HK-2 (cell line): ENCODE data around the gene RAD21L1.

Experiments used
- DNase-seq: peaks from one replicate; pipeline ENCODE4 v3.0.0-alpha.2; 2018; ENCODE audit not compliant: unreplicated experiment

Gene RAD21L1

GRCh38 chr20:1225783-1226654 lies at the start of gene RAD21L1:
TSS of gene RAD21L1 (plus strand) at chr20:1226044. CDS start at chr20:1228454, 2,410 bp downstream.
- peak; percentile 99 for DNase-seq

DNA sequence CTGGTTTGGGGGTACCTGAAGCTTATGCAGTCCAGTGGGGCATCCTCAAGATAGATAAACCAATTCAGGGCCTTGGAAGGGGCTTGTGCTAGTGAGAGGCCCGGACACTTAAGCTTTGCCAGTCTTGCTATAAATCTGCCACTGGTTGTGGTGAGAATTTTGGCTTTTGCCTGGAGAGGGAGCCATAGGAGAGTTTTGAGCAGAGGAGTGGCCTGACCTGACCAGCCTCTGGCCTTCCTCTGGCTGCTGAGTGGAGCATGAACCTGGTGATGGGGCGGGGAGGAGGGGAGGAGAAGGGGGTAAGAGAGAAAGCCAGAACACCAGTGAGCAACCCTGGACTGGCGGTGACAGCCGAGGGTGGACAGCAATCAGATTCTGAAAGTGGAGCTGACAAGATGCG lies 48.2 kb upstream of the RAD21L1 start:
- peak; percentile 24 for DNase-seq

- no peak for DNase-seq
These were observed 47.7 kb upstream of the RAD21L1 start for GRCh38 chr20:1178103-1178502.

GRCh38 chr20:1178623-1179022 lies 47.2 kb upstream of the RAD21L1 start:
- DNase-seq, result no peak

- no peak for DNase-seq
These were observed 44.9 kb upstream of the RAD21L1 start for GRCh38 chr20:1180949-1181348.

GRCh38 chr20:1182106-1182505 lies 43.7 kb upstream of the RAD21L1 start:
- DNase-seq, result no peak

DNA sequence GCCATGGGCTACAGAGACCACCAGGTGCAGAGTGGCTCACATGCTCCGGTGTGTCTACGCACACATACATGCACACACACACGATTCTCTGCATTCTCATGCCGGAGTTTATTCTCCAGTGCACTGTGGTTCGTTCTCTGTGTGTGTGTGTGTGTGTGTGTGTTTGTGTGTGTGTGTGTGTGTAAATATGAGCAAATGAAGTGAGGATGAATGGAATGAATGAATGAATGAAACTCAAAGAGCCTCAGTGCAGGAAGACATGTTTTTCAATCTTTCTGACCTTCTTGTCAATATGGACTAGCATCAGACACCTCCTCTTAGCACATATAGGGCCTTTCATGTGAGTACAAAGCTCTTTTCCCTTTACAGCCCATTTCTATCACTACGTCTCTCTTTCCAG lies 42.7 kb upstream of the RAD21L1 start:
- no peak for DNase-seq

DNA sequence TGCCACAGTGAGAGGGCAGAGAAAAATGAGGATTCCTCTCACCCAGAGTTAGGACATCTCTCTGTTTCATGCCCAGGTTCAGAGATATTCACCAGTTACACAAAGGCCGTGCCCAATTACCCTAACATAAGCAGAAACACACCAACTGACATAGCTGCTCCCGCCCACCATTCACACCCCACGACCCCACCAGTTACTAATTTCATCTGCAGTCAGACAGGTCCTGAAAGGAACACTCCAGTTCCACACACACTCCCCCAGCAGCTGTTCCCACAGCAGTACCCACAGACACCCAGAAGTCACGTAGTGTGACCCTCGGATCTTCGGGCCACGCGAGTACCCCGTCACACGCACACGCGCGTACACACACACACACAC lies 41.6 kb upstream of the RAD21L1 start:
- no peak for DNase-seq

DNA sequence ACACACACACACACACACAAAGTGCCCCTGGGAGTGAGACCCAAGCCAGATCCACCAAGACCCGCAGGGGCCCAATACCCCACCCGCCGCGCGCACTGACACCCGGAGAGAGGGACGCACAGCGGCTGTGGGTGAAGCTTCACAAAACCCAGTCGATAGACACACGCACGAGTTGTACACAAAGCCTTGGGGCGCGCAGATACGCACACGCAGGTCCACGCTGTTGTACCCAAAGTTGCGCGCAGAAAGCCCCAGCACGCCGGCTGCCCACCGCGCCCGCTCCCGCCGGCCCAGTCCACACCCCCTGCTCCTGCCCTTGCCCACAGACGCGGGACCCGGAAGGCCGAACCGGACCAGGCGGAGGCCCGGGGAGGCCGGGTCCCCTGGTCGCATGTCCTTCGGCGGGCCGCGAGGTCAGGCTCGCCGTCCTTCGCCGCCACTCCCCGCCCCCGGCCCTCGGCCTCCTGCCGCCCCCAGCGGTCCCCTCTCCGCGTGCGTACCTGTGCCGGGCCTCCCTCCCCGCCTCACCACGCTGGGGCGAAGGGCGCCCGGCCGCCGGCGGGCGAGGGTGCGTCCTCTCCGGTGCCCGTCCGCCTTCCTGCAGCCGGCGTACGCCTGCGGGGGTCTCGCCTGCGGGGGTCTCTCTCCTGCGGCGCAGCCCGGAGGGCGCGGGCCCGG lies 41.1 kb upstream of the RAD21L1 start, which contains the start of gene TMEM74B:
Gene TMEM74B (minus strand): TSS at position 344 of the 678 bp plus-strand sequence. CDS start 1,180 bp downstream, outside the sequence.
- DNase-seq, result peak; percentile 38

DNA sequence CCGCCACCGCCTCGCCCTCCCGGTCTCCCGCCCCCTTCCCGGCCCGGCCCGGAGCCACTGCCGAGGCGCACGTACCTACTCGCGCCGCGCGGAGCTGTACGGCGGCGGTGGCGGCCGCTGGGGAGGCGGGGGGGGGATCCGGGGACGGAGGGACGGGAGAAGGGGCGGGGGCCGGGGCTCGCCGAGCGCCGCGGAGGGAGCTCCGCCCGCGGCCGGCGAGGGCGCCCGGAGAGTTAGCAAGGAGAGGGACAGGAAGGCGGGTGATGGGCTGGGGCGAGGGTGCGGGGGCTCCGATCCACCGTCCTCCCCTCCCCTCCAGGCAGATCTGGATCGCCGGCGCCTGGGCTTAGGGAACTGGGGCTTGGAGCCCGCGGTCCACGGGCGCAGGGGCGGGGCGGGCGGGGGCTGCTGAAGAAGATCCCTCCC lies 40.5 kb upstream of the RAD21L1 start:
- DNase-seq, result peak; percentile 51

- DNase-seq, result peak; percentile 79
These were observed 40.0 kb upstream of the RAD21L1 start for GRCh38 chr20:1185790-1186334.

DNA sequence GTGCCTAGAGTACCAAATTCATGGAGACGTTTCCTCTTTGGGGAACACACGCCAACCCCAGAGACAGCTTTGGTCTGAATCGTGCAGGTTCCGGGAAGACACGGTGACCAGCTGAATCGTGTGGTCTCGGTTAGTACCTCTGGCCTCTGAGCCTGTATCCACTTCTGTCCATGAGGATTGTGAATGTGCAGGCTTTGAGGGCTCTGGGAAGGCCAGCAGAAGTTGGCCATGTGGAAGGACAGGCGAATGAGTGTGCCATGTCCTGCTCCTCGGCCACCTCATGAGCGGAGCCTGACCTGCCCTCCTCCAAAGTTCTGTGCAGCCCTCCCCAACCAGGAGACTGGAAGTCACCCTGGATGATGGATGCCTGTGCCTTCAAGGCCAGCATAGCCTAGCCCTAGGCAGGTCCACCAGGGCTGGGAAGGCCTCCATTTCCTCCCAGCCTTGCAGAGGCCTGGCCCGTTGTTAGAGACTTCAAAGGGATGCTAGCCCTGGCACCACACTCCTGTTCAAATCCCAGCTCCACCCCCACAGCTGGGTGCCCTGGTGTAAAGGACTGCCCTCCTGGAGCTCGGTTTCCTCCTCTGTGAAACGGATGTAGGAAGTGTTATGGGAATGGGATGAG lies 39.4 kb upstream of the RAD21L1 start:
- DNase-seq, result no peak

DNA sequence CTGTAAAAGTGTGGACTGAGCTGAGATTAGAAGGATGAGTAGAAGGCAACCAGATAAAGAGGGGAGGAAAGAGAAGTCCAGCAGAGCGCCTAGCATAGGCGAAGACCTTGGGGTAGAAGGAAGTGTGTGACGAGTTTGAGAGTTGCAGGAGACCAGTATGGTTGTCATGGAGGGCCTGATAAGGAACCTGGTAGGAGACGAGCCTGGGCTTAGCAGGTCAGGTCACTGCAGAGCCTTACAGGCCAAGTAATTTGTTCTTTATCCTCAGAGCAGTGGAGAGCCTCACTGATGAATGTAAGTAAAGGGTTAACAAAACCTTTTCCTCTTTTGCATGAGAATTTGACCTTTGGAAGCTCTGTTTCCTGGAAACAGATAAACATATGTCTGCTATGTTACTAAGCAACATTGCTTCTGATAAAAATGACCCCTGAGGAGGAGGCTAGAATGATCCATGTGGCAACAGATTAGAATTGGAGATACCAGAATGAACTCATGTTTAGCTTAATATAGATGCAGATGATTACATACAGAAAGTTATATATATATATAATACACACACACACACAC lies 38.2 kb upstream of the RAD21L1 start:
- DNase-seq, result no peak

GRCh38 chr20:1188347-1188746 lies 37.5 kb upstream of the RAD21L1 start:
- DNase-seq, result no peak

DNA sequence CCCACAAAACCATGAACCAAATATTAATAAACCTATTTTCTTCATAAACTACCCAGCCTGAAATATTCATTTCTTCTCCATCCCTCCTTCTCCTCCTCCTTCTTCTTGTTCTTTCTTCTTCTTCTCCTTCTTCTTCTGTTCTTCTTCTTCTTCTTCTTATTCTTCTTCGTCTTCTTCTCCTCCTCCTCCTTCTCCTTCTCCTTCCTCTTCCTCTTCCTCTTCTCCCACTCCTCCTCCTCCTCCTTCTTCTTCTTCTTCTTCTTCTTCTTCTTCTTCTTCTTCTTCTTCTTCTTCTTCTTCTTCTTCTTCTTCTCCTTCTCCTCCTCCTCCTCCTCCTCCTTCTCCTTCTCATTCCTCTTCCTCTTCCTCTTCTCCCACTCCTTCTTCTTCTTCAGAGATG lies 36.0 kb upstream of the RAD21L1 start:
- DNase-seq, result no peak

DNA sequence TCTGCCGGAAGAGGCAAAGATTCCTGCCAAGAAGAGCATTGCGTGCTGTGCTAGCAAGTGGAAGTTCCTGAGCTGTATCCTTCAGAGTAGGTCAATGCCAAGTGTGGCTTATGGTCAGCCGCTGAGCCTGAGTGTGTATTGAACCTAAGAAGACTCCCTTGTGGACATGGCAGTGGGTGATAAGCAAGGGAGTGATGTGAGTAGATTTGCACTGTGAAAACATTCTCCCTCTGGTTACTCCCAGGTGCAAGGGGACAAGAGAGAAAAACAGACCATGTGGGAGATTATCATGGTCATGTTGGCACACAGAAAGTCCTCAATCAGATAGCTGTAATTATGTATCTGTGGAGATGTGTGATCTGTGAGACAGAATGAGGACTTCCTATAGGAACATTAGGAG lies 35.0 kb upstream of the RAD21L1 start:
- DNase-seq, result no peak

DNA sequence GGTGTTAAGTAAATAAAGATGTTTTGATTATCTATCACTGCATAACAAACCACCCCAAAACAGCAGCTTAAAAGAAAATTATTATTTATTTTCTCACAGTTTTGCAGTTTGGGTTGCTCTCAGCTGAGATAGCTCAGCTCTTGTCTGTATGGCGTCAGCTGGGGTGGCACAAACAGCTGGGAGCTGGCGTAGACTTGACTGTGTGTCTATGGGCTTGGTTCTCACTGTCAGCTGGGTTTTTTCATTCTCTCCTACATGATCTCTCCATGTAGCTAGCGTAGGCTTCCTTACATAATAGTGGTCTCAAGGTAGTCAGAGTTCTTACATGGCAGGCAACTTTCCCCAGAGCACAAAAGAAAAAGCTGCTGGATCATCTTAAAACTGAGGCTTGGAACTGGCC lies 34.5 kb upstream of the RAD21L1 start:
- DNase-seq, result no peak

DNA sequence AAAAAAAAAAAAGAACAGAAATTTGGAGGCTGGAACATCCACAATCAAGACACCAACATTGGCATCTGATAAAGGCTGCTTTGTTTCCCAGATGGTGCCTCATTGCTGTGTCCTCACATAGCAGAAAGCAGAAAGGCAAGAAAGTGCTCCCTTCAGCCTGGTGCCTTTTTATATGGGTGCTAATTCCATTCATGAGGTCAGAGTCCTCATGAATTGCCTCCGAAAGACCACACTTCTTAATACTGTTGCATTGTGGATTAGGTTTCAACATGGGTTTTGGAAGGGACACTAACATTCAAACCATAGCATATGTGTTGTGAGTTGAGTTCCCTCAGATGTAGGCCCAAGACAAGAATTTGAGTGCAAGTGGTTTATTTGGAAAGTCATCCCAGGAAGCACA lies 30.6 kb upstream of the RAD21L1 start:
- no peak for DNase-seq

DNA sequence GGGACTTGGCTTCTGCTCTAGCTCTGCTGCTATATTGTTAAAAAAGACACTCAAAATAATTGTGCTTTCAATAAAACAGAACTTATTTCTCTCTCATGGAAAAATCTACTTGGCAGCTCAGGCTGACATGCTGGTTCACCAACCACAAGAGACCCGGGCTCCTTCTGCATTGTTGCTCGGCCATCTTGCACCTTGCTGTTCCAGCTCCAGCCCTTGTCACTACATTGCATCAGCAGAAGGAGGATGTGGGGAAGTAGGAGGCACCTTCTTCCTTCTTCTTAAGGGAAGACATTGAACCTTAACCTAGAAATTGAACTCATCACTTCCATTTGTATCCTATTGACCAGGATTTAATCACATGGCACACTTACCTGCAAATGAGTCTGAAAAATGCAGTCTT lies 29.2 kb upstream of the RAD21L1 start:
- DNase-seq, result no peak

DNA sequence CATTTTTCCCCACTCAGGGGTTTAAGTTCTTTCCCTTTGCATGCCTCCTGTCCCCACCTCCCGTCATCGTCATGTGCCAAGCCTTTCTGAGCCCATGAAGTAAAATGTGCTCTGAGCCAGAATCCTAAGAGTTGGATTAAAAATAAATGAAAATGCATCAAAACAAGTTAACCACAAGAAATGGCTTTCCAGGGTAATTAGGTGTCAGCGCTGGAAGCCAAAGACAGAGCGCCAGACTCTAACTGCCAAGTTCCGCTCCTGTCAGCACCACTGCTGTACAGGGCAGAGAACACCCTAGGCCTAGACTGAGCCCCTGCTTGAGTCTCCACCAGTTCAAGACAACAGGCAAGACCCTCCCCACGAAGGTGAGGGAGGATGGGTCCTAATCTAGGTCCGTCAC lies 28.0 kb upstream of the RAD21L1 start:
- no peak for DNase-seq

- DNase-seq, result no peak
These were observed 27.1 kb upstream of the RAD21L1 start for GRCh38 chr20:1198751-1199150.
